ENCODE measurements around the gene ZBTB46.

DNA sequence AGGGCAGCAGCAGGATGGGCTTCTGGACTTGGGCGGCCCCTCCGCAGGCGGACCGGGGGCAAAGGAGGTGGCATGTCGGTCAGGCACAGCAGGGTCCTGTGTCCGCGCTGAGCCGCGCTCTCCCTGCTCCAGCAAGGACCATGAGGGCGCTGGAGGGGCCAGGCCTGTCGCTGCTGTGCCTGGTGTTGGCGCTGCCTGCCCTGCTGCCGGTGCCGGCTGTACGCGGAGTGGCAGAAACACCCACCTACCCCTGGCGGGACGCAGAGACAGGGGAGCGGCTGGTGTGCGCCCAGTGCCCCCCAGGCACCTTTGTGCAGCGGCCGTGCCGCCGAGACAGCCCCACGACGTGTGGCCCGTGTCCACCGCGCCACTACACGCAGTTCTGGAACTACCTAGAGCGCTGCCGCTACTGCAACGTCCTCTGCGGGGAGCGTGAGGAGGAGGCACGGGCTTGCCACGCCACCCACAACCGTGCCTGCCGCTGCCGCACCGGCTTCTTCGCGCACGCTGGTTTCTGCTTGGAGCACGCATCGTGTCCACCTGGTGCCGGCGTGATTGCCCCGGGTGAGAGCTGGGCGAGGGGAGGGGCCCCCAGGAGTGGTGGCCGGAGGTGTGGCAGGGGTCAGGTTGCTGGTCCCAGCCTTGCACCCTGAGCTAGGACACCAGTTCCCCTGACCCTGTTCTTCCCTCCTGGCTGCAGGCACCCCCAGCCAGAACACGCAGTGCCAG is 134.3 kb downstream of the ZBTB46 start, which contains the start of gene TNFRSF6B:
- TF ChIP-seq JUN (CRISPR knock-in tag; IDR thresholded peaks at IDR 0.05) (peak; percentile 62; the same call in 1 of the 2 replicates), FOXP1 (CRISPR knock-in tag; IDR thresholded peaks at IDR 0.05; ENCODE audit: borderline replicate concordance) (peak; percentile 26; the same call in 1 of the 2 replicates), ZNF671 (CRISPR knock-in tag; IDR thresholded peaks at IDR 0.05) (0 out of 2 replicates have a peak, but pooled peaks have one; percentile 34)
- TF ChIP-seq, protein P1, sequence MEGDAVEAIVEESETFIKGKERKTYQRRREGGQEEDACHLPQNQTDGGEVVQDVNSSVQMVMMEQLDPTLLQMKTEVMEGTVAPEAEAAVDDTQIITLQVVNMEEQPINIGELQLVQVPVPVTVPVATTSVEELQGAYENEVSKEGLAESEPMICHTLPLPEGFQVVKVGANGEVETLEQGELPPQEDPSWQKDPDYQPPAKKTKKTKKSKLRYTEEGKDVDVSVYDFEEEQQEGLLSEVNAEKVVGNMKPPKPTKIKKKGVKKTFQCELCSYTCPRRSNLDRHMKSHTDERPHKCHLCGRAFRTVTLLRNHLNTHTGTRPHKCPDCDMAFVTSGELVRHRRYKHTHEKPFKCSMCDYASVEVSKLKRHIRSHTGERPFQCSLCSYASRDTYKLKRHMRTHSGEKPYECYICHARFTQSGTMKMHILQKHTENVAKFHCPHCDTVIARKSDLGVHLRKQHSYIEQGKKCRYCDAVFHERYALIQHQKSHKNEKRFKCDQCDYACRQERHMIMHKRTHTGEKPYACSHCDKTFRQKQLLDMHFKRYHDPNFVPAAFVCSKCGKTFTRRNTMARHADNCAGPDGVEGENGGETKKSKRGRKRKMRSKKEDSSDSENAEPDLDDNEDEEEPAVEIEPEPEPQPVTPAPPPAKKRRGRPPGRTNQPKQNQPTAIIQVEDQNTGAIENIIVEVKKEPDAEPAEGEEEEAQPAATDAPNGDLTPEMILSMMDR (IDR thresholded peaks at IDR 0.05): no peak
- TF ChIP-seq, protein P2, sequence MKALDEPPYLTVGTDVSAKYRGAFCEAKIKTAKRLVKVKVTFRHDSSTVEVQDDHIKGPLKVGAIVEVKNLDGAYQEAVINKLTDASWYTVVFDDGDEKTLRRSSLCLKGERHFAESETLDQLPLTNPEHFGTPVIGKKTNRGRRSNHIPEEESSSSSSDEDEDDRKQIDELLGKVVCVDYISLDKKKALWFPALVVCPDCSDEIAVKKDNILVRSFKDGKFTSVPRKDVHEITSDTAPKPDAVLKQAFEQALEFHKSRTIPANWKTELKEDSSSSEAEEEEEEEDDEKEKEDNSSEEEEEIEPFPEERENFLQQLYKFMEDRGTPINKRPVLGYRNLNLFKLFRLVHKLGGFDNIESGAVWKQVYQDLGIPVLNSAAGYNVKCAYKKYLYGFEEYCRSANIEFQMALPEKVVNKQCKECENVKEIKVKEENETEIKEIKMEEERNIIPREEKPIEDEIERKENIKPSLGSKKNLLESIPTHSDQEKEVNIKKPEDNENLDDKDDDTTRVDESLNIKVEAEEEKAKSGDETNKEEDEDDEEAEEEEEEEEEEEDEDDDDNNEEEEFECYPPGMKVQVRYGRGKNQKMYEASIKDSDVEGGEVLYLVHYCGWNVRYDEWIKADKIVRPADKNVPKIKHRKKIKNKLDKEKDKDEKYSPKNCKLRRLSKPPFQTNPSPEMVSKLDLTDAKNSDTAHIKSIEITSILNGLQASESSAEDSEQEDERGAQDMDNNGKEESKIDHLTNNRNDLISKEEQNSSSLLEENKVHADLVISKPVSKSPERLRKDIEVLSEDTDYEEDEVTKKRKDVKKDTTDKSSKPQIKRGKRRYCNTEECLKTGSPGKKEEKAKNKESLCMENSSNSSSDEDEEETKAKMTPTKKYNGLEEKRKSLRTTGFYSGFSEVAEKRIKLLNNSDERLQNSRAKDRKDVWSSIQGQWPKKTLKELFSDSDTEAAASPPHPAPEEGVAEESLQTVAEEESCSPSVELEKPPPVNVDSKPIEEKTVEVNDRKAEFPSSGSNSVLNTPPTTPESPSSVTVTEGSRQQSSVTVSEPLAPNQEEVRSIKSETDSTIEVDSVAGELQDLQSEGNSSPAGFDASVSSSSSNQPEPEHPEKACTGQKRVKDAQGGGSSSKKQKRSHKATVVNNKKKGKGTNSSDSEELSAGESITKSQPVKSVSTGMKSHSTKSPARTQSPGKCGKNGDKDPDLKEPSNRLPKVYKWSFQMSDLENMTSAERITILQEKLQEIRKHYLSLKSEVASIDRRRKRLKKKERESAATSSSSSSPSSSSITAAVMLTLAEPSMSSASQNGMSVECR (CRISPR knock-in tag; IDR thresholded peaks at IDR 0.05; ENCODE audit: borderline replicate concordance): peak; percentile 79; the same call in 1 of the 2 replicates
- TF ChIP-seq, protein P3, sequence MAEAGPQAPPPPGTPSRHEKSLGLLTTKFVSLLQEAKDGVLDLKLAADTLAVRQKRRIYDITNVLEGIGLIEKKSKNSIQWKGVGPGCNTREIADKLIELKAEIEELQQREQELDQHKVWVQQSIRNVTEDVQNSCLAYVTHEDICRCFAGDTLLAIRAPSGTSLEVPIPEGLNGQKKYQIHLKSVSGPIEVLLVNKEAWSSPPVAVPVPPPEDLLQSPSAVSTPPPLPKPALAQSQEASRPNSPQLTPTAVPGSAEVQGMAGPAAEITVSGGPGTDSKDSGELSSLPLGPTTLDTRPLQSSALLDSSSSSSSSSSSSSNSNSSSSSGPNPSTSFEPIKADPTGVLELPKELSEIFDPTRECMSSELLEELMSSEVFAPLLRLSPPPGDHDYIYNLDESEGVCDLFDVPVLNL (CRISPR knock-in tag; IDR thresholded peaks at IDR 0.05; ENCODE audit: borderline replicate concordance, low read depth): no peak
